Measurements from ENCODE around the gene RERE.

The RERE gene

GRCh38 chr1:8653878-8654277, 163.6 kb downstream of the RERE start:
- no peak for DNase-seq
- H3K36me3 ChIP-seq (ENCODE audit: control insufficient read depth, insufficient read depth, low read length): no peaks in the 10 kb centered on the region
- no peaks in the 10 kb centered on the region for H3K4me1 ChIP-seq (ENCODE audit: control insufficient read depth, insufficient read depth, low read length, poor library complexity, severe bottlenecking)
- H3K27ac ChIP-seq (ENCODE audit: insufficient read depth, low read length, poor library complexity, severe bottlenecking): no peak overlapping the region
- H3K9me3 ChIP-seq (ENCODE audit: control insufficient read depth, low read length): no peaks in the 10 kb centered on the region
- H3K27me3 ChIP-seq (replicated peaks; ENCODE audit: control insufficient read depth, insufficient read depth, low read length, poor library complexity, severe bottlenecking): no peaks in the 10 kb centered on the region
- no peak overlapping the region for H3K4me3 ChIP-seq (ENCODE audit: insufficient read depth, low read depth, low read length, poor library complexity, severe bottlenecking)

- Histone ChIP-seq H3K27me3 (replicated peaks; ENCODE audit: control insufficient read depth, insufficient read depth, low read length, poor library complexity, severe bottlenecking) (no peaks in the 10 kb centered on the region), H3K9me3 (ENCODE audit: control insufficient read depth, low read length) (no peaks in the 10 kb centered on the region), H3K4me1 (ENCODE audit: control insufficient read depth, insufficient read depth, low read length, poor library complexity, severe bottlenecking) (no peaks in the 10 kb centered on the region), H3K36me3 (ENCODE audit: control insufficient read depth, insufficient read depth, low read length) (no peaks in the 10 kb centered on the region), H3K4me3 (ENCODE audit: insufficient read depth, low read depth, low read length, poor library complexity, severe bottlenecking) (no peak overlapping the region), H3K27ac (ENCODE audit: insufficient read depth, low read length, poor library complexity, severe bottlenecking) (no peak overlapping the region)
- no peak for DNase-seq
Measured at GRCh38 chr1:8652467-8653046, 164.9 kb downstream of the RERE start.

- H3K4me3 ChIP-seq (ENCODE audit: insufficient read depth, low read depth, low read length, poor library complexity, severe bottlenecking): no peak overlapping the region
- no peak overlapping the region for H3K27ac ChIP-seq (ENCODE audit: insufficient read depth, low read length, poor library complexity, severe bottlenecking)
- H3K4me1 ChIP-seq (ENCODE audit: control insufficient read depth, insufficient read depth, low read length, poor library complexity, severe bottlenecking): no peaks in the 10 kb centered on the region
- no peak for DNase-seq
- H3K9me3 ChIP-seq (ENCODE audit: control insufficient read depth, low read length): no peaks in the 10 kb centered on the region
- H3K36me3 ChIP-seq (ENCODE audit: control insufficient read depth, insufficient read depth, low read length): no peaks in the 10 kb centered on the region
- no peaks in the 10 kb centered on the region for H3K27me3 ChIP-seq (replicated peaks; ENCODE audit: control insufficient read depth, insufficient read depth, low read length, poor library complexity, severe bottlenecking)
Measured at GRCh38 chr1:8651962-8652361, 165.5 kb downstream of the RERE start.

- Histone ChIP-seq H3K36me3 (ENCODE audit: control insufficient read depth, insufficient read depth, low read length) (no peaks in the 10 kb centered on the region), H3K4me1 (ENCODE audit: control insufficient read depth, insufficient read depth, low read length, poor library complexity, severe bottlenecking) (no peaks in the 10 kb centered on the region), H3K9me3 (ENCODE audit: control insufficient read depth, low read length) (no peaks in the 10 kb centered on the region), H3K27ac (ENCODE audit: insufficient read depth, low read length, poor library complexity, severe bottlenecking) (no peak overlapping the region), H3K4me3 (ENCODE audit: insufficient read depth, low read depth, low read length, poor library complexity, severe bottlenecking) (no peak overlapping the region), H3K27me3 (replicated peaks; ENCODE audit: control insufficient read depth, insufficient read depth, low read length, poor library complexity, severe bottlenecking) (no peaks in the 10 kb centered on the region)
- DNase-seq: no peak
Measured at GRCh38 chr1:8651236-8651890, 166.1 kb downstream of the RERE start.

GRCh38 chr1:8649875-8650274, 167.6 kb downstream of the RERE start:
- DNase-seq: no peak
- no peaks in the 10 kb centered on the region for H3K36me3 ChIP-seq (ENCODE audit: control insufficient read depth, insufficient read depth, low read length)
- H3K27me3 ChIP-seq (replicated peaks; ENCODE audit: control insufficient read depth, insufficient read depth, low read length, poor library complexity, severe bottlenecking): no peaks in the 10 kb centered on the region
- no peak overlapping the region for H3K4me3 ChIP-seq (ENCODE audit: insufficient read depth, low read depth, low read length, poor library complexity, severe bottlenecking)
- H3K4me1 ChIP-seq (ENCODE audit: control insufficient read depth, insufficient read depth, low read length, poor library complexity, severe bottlenecking): no peaks in the 10 kb centered on the region
- no peak overlapping the region for H3K27ac ChIP-seq (ENCODE audit: insufficient read depth, low read length, poor library complexity, severe bottlenecking)
- no peaks in the 10 kb centered on the region for H3K9me3 ChIP-seq (ENCODE audit: control insufficient read depth, low read length)

- Histone ChIP-seq H3K27me3 (replicated peaks; ENCODE audit: control insufficient read depth, insufficient read depth, low read length, poor library complexity, severe bottlenecking) (no peaks in the 10 kb centered on the region), H3K27ac (ENCODE audit: insufficient read depth, low read length, poor library complexity, severe bottlenecking) (no peak overlapping the region), H3K36me3 (ENCODE audit: control insufficient read depth, insufficient read depth, low read length) (no peaks in the 10 kb centered on the region), H3K4me3 (ENCODE audit: insufficient read depth, low read depth, low read length, poor library complexity, severe bottlenecking) (no peak overlapping the region), H3K9me3 (ENCODE audit: control insufficient read depth, low read length) (no peaks in the 10 kb centered on the region), H3K4me1 (ENCODE audit: control insufficient read depth, insufficient read depth, low read length, poor library complexity, severe bottlenecking) (no peaks in the 10 kb centered on the region)
- DNase-seq: no peak
Measured at GRCh38 chr1:8649027-8649426, 168.4 kb downstream of the RERE start.

GRCh38 chr1:8646996-8647395, 170.4 kb downstream of the RERE start:
- no peaks in the 10 kb centered on the region for H3K9me3 ChIP-seq (ENCODE audit: control insufficient read depth, low read length)
- DNase-seq: no peak

GRCh38 chr1:8646189-8646588, 171.3 kb downstream of the RERE start:
- H3K27ac ChIP-seq (ENCODE audit: insufficient read depth, low read length, poor library complexity, severe bottlenecking): no peak overlapping the region
- no peaks in the 10 kb centered on the region for H3K27me3 ChIP-seq (replicated peaks; ENCODE audit: control insufficient read depth, insufficient read depth, low read length, poor library complexity, severe bottlenecking)
- no peak for DNase-seq
- H3K9me3 ChIP-seq (ENCODE audit: control insufficient read depth, low read length): no peaks in the 10 kb centered on the region
- H3K4me3 ChIP-seq (ENCODE audit: insufficient read depth, low read depth, low read length, poor library complexity, severe bottlenecking): no peak overlapping the region
- H3K36me3 ChIP-seq (ENCODE audit: control insufficient read depth, insufficient read depth, low read length): no peaks in the 10 kb centered on the region
- no peaks in the 10 kb centered on the region for H3K4me1 ChIP-seq (ENCODE audit: control insufficient read depth, insufficient read depth, low read length, poor library complexity, severe bottlenecking)

More at GRCh38 chr1:8646996-8647395, 170.4 kb downstream of the RERE start:
- Histone ChIP-seq H3K36me3 (ENCODE audit: control insufficient read depth, insufficient read depth, low read length) (no peaks in the 10 kb centered on the region), H3K4me3 (ENCODE audit: insufficient read depth, low read depth, low read length, poor library complexity, severe bottlenecking) (no peak overlapping the region), H3K27me3 (replicated peaks; ENCODE audit: control insufficient read depth, insufficient read depth, low read length, poor library complexity, severe bottlenecking) (no peaks in the 10 kb centered on the region), H3K27ac (ENCODE audit: insufficient read depth, low read length, poor library complexity, severe bottlenecking) (no peak overlapping the region), H3K4me1 (ENCODE audit: control insufficient read depth, insufficient read depth, low read length, poor library complexity, severe bottlenecking) (no peaks in the 10 kb centered on the region)

- DNase-seq: no peak
- H3K4me1 ChIP-seq (ENCODE audit: control insufficient read depth, insufficient read depth, low read length, poor library complexity, severe bottlenecking): no peaks in the 10 kb centered on the region
- H3K27me3 ChIP-seq (replicated peaks; ENCODE audit: control insufficient read depth, insufficient read depth, low read length, poor library complexity, severe bottlenecking): no peaks in the 10 kb centered on the region
Measured at GRCh38 chr1:8643542-8644536, 173.6 kb downstream of the RERE start.

GRCh38 chr1:8642114-8642513, 175.3 kb downstream of the RERE start:
- Histone ChIP-seq H3K9me3 (ENCODE audit: control insufficient read depth, low read length) (no peaks in the 10 kb centered on the region), H3K36me3 (ENCODE audit: control insufficient read depth, insufficient read depth, low read length) (no peaks in the 10 kb centered on the region), H3K4me3 (ENCODE audit: insufficient read depth, low read depth, low read length, poor library complexity, severe bottlenecking) (no peak overlapping the region), H3K4me1 (ENCODE audit: control insufficient read depth, insufficient read depth, low read length, poor library complexity, severe bottlenecking) (no peaks in the 10 kb centered on the region), H3K27ac (ENCODE audit: insufficient read depth, low read length, poor library complexity, severe bottlenecking) (no peak overlapping the region), H3K27me3 (replicated peaks; ENCODE audit: control insufficient read depth, insufficient read depth, low read length, poor library complexity, severe bottlenecking) (no peaks in the 10 kb centered on the region)
- no peak for DNase-seq

More at GRCh38 chr1:8643542-8644536, 173.6 kb downstream of the RERE start:
- Histone ChIP-seq H3K36me3 (ENCODE audit: control insufficient read depth, insufficient read depth, low read length) (no peaks in the 10 kb centered on the region), H3K4me3 (ENCODE audit: insufficient read depth, low read depth, low read length, poor library complexity, severe bottlenecking) (no peak overlapping the region), H3K27ac (ENCODE audit: insufficient read depth, low read length, poor library complexity, severe bottlenecking) (no peak overlapping the region), H3K9me3 (ENCODE audit: control insufficient read depth, low read length) (no peaks in the 10 kb centered on the region)

Data from effector memory CD4-positive, alpha-beta T cell (primary cell).